H1 (cell line): Measurements from ENCODE around the gene SAMD14. TPM values are rescaled to one million over a fixed set of nuclear protein-coding genes. Genes with fewer than 3 reads are reported as not detected.

Experiments used
- ATF3 ChIP-seq: IDR thresholded peaks from 2 replicates; pipeline ENCODE4 v1.6.1; 2011; ENCODE audit warnings: low read depth, mild to moderate bottlenecking, low read length; ENCODE audit not compliant: insufficient read depth
- CEBPB ChIP-seq: IDR thresholded peaks from 2 replicates; pipeline ENCODE4 v1.6.1; 2012; ENCODE audit warnings: low read depth, low read length
- EZH2 ChIP-seq: fragments of 200-600 bp; sonication (generic); IDR thresholded peaks from 2 replicates; pipeline ENCODE4 v1.7.1; 2012; ENCODE audit warnings: low read depth, mild to moderate bottlenecking, moderate library complexity, low read length, inconsistent platforms; ENCODE audit not compliant: severe bottlenecking
- RFX5 ChIP-seq: IDR thresholded peaks from 2 replicates; pipeline ENCODE4 v1.6.1; 2011; ENCODE audit warnings: low read depth, low read length, improper control_type of control experiment, borderline replicate concordance
- polyA plus RNA-seq, 7 experiments: library from polyadenylated mRNA; depleted of rRNA in 3 of 7; stranded (reverse) in 5 of 7; unstranded in 2 of 7; fragments of >200 nt in 5 of 7; fragments of 200-250 nt in 2 of 7; gene quantifications; 1 replicate in 5 of 7; 2 replicates in 1 of 7; 4 replicates in 1 of 7; pipeline versions ENCODE4 v1.2.1 to v1.2.3, GENCODE V29; 2011 to 2013; ENCODE audit warnings: missing spikeins in 2 of 7, mixed read lengths in 2 of 7
- total RNA-seq: library from RNA; stranded (reverse); fragmentation: NEBNext Ultra II Directional; extraction: Animal tissue kit (Norgen Biotek cat#: 25700); gene quantifications from 2 replicates; pipeline ENCODE4 v1.2.1, GENCODE V29; 2021

Gene SAMD14
- total and polyA plus RNA-seq, 2 of the 8 experiments (the other 6 are each of a cell fraction or from before 2014, with no cell fraction given) = 5.7 to 5.8 TPM

- TF ChIP-seq RFX5 (no peak), CEBPB (no peak), EZH2 (no peak), ATF3 (no peak)
Measured at GRCh38 chr17:50141026-50141744, 11.2 kb upstream of the SAMD14 start (continued).
